HG03575 (cell line): ENCODE measurements around the gene PBX1.

Experiments
- ATAC-seq: cut with Tn5 transposase; IDR thresholded peaks from one replicate; pipeline ENCODE4 v1.9.1; 2021; ENCODE audit not compliant: unreplicated experiment, insufficient number of reproducible peaks, low FRiP score; ENCODE audit errors: extremely low read depth

The PBX1 gene

DNA sequence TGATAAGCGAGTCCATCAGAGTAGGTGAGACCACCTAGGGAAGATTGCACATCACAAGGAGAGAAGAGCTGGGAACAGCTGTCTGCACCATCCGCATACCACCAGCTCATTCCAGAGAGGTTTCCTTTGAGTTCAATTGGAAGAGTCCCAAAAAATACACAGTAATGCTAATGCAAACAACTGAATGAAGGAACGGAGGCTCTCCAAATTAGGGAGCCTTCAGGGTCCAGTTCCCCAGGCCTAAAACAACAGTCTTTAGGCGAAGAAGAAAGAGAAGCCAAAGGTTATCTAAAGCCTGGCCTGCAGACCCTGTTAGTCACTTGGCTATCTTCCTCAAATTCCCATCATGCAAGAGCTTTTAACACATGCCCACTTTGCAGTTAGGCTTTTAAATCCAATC, 246.4 kb downstream of the PBX1 start:
- no peak for ATAC-seq

DNA sequence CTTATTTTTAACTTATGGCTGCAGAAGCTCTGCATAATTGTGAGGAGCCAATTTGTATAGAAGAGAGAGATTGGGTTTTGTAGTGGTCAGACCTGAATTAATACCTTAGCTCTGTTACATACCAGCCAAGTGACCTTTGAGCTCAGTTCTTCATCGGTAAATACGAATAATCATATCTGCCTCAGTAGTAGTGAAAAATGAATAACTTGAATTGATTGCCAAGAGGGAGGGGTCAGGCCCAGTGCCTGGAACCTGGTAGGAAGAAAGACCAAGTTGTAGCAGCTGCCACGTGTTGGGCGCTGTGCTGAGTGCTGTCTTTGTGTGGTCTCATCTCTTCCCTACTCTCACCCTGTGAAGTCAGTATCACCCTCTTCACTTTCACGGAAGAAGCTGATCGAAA, 247.5 kb downstream of the PBX1 start:
- ATAC-seq: no peak

DNA sequence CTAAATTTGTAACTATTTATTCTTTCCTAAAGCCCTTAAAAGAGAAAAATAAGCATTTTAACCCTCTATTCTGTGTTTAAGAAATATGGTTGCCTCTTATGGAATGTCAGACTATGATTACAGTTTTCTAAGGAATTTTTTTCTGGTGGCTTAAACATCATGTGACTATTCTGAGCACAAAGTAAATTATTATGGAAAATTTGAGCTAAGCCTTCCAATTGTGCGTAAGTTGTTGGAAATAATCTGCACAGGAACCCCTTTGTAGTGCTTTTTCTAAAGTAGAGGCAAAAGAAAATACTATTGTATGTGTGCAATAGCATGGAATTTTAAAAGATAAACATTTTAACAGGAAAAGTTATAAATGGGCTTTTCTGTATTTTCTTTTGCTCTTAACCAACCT, 254.8 kb downstream of the PBX1 start:
- no peak for ATAC-seq

DNA sequence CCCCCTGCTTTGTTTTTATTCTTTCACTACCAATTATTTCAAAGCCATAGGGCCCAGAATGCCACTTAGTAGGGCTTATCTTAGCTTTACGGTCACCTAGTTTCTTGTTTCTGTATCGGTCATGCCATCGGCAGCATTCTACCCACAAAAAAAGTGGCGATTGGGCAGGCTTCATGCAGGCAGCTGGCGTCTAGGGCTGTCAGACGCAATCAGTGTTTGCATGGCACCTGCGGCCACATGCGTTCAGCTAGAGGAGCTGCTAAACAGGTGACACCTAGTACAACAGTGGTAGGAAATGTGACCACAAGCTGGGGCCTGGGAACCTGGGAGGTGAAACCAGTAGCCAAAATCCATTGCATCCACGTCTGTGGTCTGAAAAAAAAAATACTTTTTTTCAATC, 262.7 kb downstream of the PBX1 start:
- no peak for ATAC-seq

DNA sequence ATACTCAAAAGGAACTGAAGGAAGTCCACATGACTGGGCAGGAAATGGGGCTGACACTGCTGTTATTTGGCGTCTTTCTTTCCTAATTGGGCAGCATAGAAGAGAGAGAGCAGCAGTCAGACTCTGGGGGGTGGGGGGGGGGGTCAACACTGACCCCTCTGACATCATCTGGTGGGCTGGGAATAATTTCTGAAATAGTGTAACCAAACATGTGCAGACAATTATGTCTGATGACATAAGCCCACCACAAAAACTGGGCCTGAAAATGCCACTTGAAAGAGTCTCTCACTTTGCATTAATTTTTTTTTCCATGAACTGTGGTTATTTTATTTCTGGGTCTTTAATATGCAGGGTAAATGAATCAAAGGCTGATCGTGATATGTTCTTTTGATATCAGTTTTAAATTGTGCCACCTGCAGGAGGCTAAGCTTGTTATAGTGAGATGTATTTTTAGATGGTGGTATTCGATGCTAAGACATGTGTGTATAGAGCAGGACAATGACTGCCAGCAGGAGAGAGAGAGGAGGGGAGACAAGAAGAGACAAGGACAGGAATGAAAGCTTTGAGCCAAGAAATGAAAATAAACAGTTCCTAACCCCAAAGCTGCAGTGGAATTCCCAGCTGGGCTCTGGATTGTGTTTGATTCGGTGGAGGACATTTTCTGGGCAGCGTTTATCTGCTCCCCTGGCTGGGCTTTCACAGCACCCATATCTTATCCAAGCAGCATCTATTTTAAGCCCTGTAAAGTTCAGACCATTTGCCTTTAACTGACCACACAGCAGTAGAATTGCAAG, 264.7 kb downstream of the PBX1 start:
- ATAC-seq: no peak

DNA sequence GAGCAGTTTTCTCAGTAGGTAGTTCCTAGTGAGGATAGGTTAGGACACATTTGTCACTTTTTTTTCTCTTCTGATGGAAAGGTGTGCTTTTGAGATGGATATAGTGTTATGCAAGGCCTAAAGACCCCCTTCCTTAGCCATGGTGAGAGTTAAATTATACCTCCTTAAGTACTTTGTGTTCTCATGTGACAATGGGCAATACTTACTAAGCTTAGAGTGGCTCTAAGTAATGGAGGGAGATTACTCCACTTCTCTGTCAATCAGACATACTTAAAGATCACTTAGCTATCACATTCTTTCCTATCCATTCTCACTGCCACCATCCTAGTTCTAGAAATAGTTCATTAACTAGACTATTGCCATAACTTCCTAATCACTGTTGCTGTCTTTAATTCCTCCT, 265.6 kb downstream of the PBX1 start:
- ATAC-seq: no peak

DNA sequence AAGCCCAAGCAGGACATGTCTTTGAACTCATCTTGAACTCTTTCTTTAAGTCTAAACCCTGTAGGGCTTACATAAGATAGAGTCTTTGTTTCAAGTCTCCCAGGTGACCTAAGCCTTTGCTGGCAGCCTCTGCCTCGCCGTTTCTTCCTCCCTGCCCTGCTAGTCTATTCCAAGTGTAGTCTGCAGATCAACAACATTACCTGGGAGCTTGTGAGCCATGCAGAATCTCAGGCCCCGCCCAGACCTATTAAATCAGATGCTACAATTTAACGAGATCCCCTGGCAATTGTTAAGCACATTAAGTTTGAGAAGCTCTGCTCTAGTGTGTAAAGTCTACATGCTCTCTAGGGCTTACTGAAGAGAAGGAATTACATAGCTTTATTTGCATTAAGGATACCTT, 271.6 kb downstream of the PBX1 start:
- ATAC-seq: no peak

DNA sequence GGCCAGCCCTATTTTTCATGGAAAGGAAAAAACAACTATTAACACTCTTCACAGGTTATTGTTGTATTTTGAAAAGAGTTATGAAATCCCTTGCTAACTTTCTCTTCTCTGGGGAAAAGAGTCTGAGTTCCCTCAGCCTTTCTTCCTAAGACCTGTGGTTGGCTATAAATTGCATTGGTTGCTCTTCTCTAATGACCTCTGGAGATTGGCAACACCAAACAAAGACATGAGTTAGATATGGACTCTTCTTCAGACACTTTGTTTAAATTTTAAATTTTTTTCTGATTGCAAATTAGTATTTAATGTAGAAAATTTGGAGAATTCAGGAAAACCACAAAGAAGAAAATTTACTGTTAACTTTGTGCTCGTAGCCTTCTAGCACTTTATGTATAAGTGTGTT, 275.7 kb downstream of the PBX1 start:
- ATAC-seq: no peak

DNA sequence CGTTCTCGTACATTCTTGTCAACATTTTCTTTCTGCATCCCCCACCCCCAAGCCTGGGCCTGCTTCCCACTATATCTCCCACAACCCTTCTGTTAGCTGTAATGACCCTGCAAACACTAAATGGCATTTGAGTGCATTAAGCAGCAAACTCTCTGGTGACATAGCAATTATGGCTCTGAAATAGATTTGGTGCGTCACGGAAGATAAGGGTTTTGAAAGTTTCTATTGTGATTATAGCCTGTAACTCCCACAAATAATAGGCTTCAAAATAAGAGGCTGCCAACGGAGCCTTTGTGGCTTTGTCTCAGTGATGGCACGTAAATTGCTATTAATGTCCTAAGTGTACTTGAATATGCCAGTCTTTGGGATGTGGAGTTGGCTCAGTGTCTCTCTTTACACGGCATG, 277.6 kb downstream of the PBX1 start:
- ATAC-seq: no peak

DNA sequence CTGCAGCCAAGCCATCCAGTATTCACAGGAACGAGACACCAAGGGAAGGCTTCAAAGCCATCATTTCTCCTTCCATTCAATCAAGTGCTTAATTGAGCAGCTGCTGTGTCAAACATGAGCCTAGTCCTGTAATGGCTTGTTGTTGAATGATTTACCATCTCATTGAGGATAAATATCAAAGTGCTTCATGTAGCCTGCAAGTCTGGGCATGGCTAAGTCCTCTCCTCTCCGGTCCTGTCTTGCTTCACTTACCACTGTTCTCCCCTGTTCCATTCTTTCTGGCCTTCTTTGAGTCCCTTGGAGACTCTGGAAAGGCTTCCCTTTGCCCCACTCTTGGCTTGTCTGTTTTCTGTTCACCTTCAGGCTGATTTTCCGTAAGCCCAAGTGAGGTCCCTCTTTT, 279.8 kb downstream of the PBX1 start:
- no peak for ATAC-seq

DNA sequence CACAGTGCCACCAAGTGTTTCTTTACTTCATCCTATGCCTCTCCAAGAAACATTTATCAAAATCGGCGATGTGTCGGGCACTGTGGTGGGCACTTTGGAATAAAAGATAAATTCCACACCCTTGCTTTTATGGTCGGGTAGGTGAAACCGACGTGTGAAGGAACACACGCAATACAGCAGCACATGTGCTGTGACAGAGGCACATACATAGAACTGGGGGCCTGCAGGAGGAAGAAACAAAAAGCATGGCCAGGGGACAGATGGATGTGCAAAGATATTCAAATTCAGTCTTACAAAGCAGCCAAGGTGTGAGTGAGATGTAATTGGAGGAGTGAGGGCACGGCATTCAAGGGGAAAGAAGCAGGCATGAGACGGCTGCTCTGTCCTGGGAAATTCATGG, 282.0 kb downstream of the PBX1 start:
- no peak for ATAC-seq

DNA sequence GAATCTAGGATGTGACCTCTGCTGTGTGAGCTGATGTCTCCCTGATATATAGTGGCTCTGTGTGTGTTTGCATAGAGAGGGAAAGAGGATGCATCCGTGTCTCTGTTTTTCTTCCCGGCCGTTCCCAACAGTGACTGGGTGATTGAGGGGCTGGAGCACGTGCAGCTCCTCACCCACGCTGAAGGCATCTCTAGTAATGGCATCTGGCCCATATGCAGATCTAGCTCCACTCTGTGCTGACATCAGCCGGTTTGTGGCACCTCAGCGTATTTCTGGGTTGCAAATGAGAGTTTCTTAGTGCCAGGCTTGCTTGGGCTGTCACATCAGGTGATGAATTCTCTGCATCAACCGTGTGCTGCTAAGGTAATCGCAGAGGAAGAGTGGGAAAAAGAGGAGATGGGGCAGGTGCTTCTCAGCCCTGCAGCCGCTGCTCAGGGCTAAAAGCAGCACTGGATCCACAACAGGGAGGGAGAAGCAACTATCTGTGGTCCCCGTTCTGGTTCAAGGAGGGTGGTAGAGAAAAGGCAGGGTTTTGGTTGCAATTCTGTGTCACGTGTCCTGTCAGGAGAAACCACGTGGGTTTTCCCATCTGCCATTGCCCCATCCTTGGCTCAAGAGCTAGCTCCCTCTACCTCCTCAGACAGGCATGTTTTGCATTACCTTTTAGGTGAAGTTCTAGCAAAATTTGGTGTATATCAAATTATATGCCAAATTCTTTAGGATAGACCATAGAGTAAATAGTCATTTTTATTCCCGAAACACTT, 282.9 kb downstream of the PBX1 start:
- ATAC-seq: no peak

DNA sequence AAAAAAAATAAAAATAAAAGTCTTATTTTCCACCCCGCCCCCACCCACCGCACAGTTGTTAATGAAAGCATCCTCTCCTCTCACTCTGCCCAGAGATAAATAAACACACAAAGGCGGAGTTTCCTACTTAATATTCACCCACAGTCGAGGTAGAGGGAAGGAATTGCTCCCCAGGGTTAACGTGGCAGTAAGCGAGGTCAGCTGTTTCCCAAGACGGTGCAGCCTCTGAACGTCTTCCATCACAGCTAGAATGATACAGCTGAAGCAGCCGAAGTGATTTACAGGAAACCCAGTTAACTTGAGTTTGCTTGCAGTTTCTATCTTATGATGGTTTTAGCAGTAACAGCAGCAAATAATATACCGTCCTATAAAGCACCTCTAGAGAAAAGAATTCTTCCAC, 283.9 kb downstream of the PBX1 start:
- ATAC-seq: no peak

DNA sequence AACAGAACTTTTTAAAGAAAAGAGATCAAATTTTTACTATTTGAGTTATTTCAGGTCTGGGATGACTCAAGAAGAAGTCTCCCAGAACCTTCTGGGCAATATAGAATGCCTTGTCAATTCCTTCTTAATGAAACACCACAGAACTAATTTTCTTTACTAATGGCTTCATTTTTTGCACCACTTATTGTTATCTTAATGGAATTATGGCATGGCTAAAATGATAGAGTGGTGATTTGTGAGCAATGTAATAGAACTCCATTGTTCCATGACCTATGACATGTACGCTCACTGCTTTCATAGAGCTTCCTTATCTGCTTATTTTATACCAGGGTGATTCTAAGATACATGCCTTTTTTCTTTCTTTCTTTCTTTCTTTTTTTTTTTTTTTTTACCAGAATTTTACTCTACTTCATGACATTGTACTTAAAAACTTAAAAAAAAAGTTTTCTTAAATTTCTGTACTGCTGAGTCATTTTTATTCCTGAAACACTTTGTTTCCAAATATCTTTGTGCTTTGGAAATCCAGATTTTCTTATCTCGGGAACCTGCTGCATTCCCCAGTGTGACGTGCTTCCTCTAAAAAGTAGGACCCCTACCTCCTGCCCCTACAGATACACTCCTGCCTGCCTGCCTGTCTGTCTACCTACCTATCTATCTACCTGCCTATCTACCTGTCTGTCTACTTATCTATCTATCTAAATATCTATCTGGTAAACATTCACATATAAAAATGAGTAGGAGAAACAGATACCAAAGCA, 284.9 kb downstream of the PBX1 start:
- ATAC-seq: no peak

DNA sequence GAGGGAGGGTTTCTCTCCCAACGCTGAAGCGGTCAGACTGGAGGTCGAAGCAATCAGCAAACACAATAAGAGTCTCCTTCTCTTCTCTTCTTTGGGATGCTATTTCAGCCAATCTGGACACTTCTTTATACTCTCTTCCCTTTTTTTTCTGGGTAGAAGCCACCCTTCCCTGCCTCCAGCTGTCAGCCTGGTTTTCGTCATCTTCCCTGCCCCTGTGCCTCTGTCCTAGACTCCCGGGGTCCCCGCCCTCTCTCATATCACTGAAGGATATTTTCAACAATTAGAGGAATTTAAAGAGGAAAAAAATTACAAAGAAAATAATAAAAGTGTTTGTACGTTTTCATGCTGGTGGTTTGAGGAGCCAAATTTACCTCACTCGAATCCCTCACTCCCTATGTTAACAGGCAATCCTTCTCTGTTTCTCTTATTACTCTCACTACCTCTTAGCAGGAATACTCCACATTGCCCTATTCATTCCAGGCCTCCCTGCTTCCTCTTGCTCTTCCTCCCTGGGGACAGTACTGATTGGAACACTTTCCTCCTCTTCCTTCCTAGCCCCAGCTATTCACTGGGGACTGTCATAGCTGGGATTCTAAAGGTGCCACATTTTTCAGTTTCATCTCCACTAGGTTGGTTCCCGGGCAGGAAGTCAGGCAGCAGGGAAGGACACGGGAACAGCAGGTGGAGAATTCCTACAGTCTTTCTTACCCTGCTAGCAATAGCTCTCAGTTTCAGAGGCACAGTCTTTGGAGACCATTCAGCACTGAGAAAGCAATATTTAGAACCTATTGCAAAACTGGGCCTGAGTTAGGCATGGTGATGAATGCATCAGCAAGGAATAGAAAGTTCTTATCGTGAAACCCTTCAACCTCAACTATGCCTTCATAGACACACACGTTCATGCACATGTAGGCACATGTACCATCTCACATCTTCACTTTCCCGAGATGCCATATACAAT, 288.0 kb downstream of the PBX1 start:
- ATAC-seq: no peak

DNA sequence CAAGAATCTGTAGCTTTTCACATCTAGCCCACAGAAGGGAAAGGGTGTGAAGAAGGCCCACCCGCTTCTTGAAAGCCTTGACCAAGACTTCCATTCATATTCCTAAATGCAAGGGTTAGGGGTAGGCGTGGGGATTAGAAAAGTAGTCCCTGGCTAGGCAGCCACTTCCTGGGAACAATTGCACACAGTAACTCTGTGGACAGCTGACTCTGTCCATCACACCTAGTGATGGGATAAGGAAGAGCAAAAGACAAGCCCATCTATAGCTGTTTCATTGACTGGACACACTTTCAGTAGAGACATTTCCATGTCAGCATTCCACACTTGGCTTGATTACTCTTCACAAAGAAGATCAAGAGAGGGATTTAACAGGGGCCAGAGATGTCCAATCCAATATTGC, 294.2 kb downstream of the PBX1 start:
- no peak for ATAC-seq

DNA sequence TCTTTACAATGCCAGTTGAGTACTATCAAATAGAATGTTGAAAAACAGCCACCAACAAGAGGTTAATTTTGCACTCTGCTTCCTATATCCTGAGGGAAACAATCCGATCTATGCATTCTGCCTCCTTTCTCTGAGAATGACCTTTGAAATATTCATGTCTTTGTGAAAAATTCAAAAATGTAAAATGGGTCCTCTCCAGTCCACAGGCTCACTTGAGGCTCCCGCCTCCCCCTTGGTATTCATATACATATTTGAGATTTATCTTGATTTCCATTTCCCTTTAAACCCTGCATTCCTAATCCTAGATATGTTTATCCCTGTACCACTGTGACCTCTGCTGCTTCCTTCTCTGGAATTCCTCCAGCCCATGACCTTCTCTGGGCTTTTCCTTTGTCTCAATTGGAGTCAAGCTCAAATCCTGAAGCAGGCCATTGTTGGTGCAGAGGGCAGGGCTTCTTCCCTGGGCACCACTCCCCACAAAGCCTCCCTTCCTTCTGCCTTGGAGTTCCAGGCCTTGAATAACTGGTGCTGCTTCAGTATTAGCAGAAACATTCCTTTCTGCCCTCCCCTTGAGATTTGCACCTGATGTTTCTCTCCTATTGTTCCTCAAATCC, 296.8 kb downstream of the PBX1 start:
- ATAC-seq: no peak

DNA sequence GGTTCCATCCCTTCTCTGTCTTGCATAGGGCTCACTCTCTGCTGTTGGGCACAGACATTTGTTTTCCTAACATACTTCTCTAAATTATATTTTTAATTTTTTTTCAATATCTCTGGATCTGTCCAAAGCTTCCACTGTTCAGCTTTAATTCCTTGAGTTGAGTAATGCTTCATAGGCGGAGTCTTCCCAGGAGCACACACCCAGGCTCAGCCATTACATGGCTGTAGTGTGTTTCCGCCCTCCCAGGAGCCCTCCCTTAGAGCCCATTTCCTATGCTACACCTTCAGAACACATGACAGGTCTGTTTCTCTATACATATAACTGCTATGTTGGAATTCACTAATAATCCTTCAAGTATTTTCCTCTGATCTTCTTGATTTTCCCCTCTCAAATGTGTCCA, 297.4 kb downstream of the PBX1 start:
- no peak for ATAC-seq
